ENCODE measurements around the gene TSPEAR. TPM values are rescaled to one million over a fixed set of nuclear protein-coding genes. Genes with fewer than 3 reads are reported as not detected.

TSPEAR gene
- total RNA-seq, 1 experiment from 2014 or later, result 2.1 TPM

- H3K4me3 Mint-ChIP-seq, result no peak overlapping the region
- ATAC-seq (no peak), DNase-seq (ENCODE audit: low spot score) (no peak)
- ChIA-PET POLR2A (no interaction called here), CTCF (no interaction called here)
- H3K9me3 Mint-ChIP-seq, result 0 out of 2 replicates have a peak, but pooled peaks cover 4% of the 10 kb centered on the region
- peaks cover 17% of the 10 kb centered on the region for H3K27me3 Mint-ChIP-seq (ENCODE audit: low read depth)
- H3K36me3 Mint-ChIP-seq, result no peaks in the 10 kb centered on the region
- no peak overlapping the region for H3K27ac Mint-ChIP-seq
- TF ChIP-seq USF1 (CRISPR knock-in tag; IDR thresholded peaks at IDR 0.05) (no peak), CDX4 (CRISPR knock-in tag; IDR thresholded peaks at IDR 0.05; ENCODE audit: borderline replicate concordance) (no peak), PRRX2 (CRISPR knock-in tag; IDR thresholded peaks at IDR 0.05) (no peak), NR2C2 (CRISPR knock-in tag; IDR thresholded peaks at IDR 0.05) (no peak), ATF2 (CRISPR knock-in tag; IDR thresholded peaks at IDR 0.05; ENCODE audit: borderline replicate concordance, low read depth) (no peak), TP53 (CRISPR knock-in tag; IDR thresholded peaks at IDR 0.05) (no peak), SOX15 (CRISPR knock-in tag; IDR thresholded peaks at IDR 0.05) (no peak), TEAD4 (CRISPR knock-in tag; IDR thresholded peaks at IDR 0.05) (no peak)
- peaks cover 4% of the 10 kb centered on the region; the same call in 1 of the 2 replicates for H3K4me1 Mint-ChIP-seq
These were observed 260.4 kb downstream of the TSPEAR start for GRCh38 chr21:44450999-44451398.

- Mint-ChIP-seq H3K27ac (no peak overlapping the region; the same call in 1 of the 2 replicates), H3K36me3 (no peaks in the 10 kb centered on the region), H3K4me3 (no peak overlapping the region), H3K4me1 (peaks cover 4% of the 10 kb centered on the region; the same call in 1 of the 2 replicates), H3K9me3 (0 out of 2 replicates have a peak, but pooled peaks cover 4% of the 10 kb centered on the region), H3K27me3 (ENCODE audit: low read depth) (peaks cover 17% of the 10 kb centered on the region)
- ChIA-PET POLR2A (no interaction called here), CTCF (no interaction called here)
- ATAC-seq (no peak), DNase-seq (ENCODE audit: low spot score) (no peak)
- TF ChIP-seq ATF2 (CRISPR knock-in tag; IDR thresholded peaks at IDR 0.05; ENCODE audit: borderline replicate concordance, low read depth) (no peak), TEAD4 (CRISPR knock-in tag; IDR thresholded peaks at IDR 0.05) (no peak), GRHL2 (CRISPR knock-in tag; IDR thresholded peaks at IDR 0.05; ENCODE audit: insufficient replicate concordance, severe bottlenecking) (no peak), USF2 (CRISPR knock-in tag; IDR thresholded peaks at IDR 0.05) (no peak), CTCF (IDR thresholded peaks at IDR 0.05) (no peak), MYBL2 (CRISPR knock-in tag; IDR thresholded peaks at IDR 0.05) (no peak), ATF6 (CRISPR knock-in tag; IDR thresholded peaks at IDR 0.05) (no peak), CREB1 (CRISPR knock-in tag; IDR thresholded peaks at IDR 0.05) (no peak), SOX15 (CRISPR knock-in tag; IDR thresholded peaks at IDR 0.05) (no peak), ZBTB43 (CRISPR knock-in tag; IDR thresholded peaks at IDR 0.05) (no peak), ZNF671 (CRISPR knock-in tag; IDR thresholded peaks at IDR 0.05) (no peak), FOXP4 (CRISPR knock-in tag; IDR thresholded peaks at IDR 0.05) (no peak), ZNF425 (CRISPR knock-in tag; conservative IDR thresholded peaks at IDR 0.05) (no peak), ZNF219 (CRISPR knock-in tag; IDR thresholded peaks at IDR 0.05; ENCODE audit: borderline replicate concordance) (no peak)
These were observed 261.0 kb downstream of the TSPEAR start for GRCh38 chr21:44450402-44450801.
